ENCODE data around the gene DENND6B. TPM values are rescaled to one million over a fixed set of nuclear protein-coding genes. Genes with fewer than 3 reads are reported as not detected.

Gene DENND6B
- total RNA-seq, 1 experiment from 2014 or later = 11.0 TPM

DNA sequence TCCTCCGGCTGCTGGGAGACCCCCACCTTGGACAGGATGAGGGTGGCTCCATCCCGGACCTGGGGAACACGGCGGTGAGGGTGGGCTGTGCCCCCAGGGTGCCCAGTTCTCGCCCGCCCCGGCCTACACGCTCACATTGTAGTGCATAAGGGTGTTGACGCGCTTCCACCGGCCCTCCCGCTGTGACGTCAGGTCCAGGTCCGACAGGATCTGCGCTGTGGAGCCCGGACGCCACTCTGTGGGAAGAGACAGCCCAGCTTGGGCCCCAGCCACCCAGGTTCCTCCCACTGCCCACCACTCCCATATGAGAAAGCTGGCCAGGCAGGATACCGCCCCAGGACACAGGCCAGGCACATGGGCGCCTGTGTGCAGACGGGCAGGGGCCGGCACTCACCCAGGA, 48.4 kb downstream of the DENND6B start:
- Histone ChIP-seq H3K4me1 (ENCODE audit: control insufficient read depth in 1 of 2, insufficient read depth in 2 of 2, low read length in 2 of 2) (peaks cover 17 to 40% of the 10 kb centered on the region in 2 experiments), H3K27me3 (ENCODE audit: insufficient read depth, low read length) (no peaks in the 10 kb centered on the region), H3K4me2 (ENCODE audit: low read length) (no peak overlapping the region), H3K79me2 (ENCODE audit: insufficient read depth, low read length) (peaks cover 14% of the 10 kb centered on the region; the same call in 1 of the 2 replicates), H2AFZ (ENCODE audit: low read depth, low read length, poor library complexity, severe bottlenecking) (no peak overlapping the region), H3K27ac (ENCODE audit: low read depth, low read length) (peak overlapping the region; percentile 29; the same call in 1 of the 2 replicates), H3K4me3 (replicated peaks in 1 of 2; ENCODE audit: low read depth in 1 of 2, low read length in 2 of 2) (no peak overlapping the region), H3K9me2 (ENCODE audit: insufficient read depth) (no peaks in the 10 kb centered on the region), H3K9me3 (ENCODE audit: control insufficient read depth in 1 of 2, insufficient read depth in 1 of 2, low read depth in 1 of 2, low read length in 2 of 2) (peaks cover 4 to 11% of the 10 kb centered on the region in 2 experiments; a peak in 2 of 4 replicates), H3K9ac (ENCODE audit: low read length) (no peak overlapping the region), H3K36me3 (ENCODE audit: control insufficient read depth in 1 of 2, insufficient read depth in 2 of 2, low read length in 2 of 2) (peaks cover 29 to 78% of the 10 kb centered on the region in 2 experiments), H4K20me1 (ENCODE audit: insufficient read depth) (no peaks in the 10 kb centered on the region)
- TF ChIP-seq FOSL1 (IDR thresholded peaks at IDR 0.05; ENCODE audit: low read depth) = no peak
- POLR2A ChIA-PET = no interaction called here
- DNase-seq (ENCODE audit: low read depth, low spot score) (no peak), ATAC-seq (no peak)
- intact Hi-C loops (cut with micrococcal nuclease) = no loop called here
- RAD21 ChIA-PET (ENCODE audit: low non-redundant PET in 1 of 2, low total read pairs in 2 of 2, uncharacterized antibody in 2 of 2, unreplicated experiment in 2 of 2) = no interaction called here
- no TSS peak for BruUV-seq (replicated peaks)
- CTCF ChIA-PET = no interaction called here

DNA sequence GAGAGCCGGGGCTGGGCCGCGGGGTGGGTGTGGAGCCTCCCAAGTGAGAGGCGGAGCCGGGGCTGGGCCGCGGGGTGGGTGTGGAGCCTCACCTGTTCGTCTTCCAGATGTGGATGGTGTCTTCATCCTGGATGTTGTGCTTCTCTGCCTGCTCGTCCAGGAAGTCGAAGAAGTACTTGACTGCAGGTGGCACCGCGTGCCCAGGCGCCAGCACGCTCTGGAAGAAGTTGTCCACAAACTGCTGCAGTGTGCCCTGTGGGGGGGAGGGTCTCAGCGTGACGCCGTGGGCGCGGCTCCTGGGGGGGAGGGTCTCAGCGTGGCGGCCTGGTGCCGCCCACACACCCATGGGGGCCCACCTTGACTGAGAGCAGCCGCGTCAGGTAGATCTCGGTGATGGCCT, 49.1 kb downstream of the DENND6B start:
- no peak overlapping the region for H3K9ac ChIP-seq (ENCODE audit: low read length)
- H3K27me3 ChIP-seq (ENCODE audit: insufficient read depth, low read length) = no peaks in the 10 kb centered on the region
- BruUV-seq (replicated peaks) = no TSS peak
- peaks cover 4 to 11% of the 10 kb centered on the region in 2 experiments; a peak in 2 of 4 replicates for H3K9me3 ChIP-seq (ENCODE audit: control insufficient read depth in 1 of 2, insufficient read depth in 1 of 2, low read depth in 1 of 2, low read length in 2 of 2)
- TF ChIP-seq FOSL1 (IDR thresholded peaks at IDR 0.05; ENCODE audit: low read depth) = no peak
- TF ChIP-seq, protein P1, sequence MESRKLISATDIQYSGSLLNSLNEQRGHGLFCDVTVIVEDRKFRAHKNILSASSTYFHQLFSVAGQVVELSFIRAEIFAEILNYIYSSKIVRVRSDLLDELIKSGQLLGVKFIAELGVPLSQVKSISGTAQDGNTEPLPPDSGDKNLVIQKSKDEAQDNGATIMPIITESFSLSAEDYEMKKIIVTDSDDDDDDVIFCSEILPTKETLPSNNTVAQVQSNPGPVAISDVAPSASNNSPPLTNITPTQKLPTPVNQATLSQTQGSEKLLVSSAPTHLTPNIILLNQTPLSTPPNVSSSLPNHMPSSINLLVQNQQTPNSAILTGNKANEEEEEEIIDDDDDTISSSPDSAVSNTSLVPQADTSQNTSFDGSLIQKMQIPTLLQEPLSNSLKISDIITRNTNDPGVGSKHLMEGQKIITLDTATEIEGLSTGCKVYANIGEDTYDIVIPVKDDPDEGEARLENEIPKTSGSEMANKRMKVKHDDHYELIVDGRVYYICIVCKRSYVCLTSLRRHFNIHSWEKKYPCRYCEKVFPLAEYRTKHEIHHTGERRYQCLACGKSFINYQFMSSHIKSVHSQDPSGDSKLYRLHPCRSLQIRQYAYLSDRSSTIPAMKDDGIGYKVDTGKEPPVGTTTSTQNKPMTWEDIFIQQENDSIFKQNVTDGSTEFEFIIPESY (IDR thresholded peaks at IDR 0.05; ENCODE audit: extremely low read depth, insufficient replicate concordance, low read length) = no peak
- TF ChIP-seq ZNF274 (IDR thresholded peaks at IDR 0.05; ENCODE audit: low read depth, low read length) = no peak
- TF ChIP-seq EGR1 (IDR thresholded peaks at IDR 0.05; ENCODE audit: low read depth) = no peak
- TF ChIP-seq SP1 (IDR thresholded peaks at IDR 0.05; ENCODE audit: low read depth) = no peak
- TF ChIP-seq TCF7L2 (IDR thresholded peaks at IDR 0.05; ENCODE audit: borderline replicate concordance, extremely low read depth, insufficient read depth, insufficient read length) = no peak
- no peak for TF ChIP-seq SRF (IDR thresholded peaks at IDR 0.05; ENCODE audit: low read depth)
- no peak; the same call in 1 of the 2 replicates for TF ChIP-seq RAD21 (IDR thresholded peaks at IDR 0.05; ENCODE audit: low read depth)
- TF ChIP-seq, protein P2, sequence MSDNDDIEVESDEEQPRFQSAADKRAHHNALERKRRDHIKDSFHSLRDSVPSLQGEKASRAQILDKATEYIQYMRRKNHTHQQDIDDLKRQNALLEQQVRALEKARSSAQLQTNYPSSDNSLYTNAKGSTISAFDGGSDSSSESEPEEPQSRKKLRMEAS (IDR thresholded peaks at IDR 0.05) = no peak
- TF ChIP-seq, protein P3, sequence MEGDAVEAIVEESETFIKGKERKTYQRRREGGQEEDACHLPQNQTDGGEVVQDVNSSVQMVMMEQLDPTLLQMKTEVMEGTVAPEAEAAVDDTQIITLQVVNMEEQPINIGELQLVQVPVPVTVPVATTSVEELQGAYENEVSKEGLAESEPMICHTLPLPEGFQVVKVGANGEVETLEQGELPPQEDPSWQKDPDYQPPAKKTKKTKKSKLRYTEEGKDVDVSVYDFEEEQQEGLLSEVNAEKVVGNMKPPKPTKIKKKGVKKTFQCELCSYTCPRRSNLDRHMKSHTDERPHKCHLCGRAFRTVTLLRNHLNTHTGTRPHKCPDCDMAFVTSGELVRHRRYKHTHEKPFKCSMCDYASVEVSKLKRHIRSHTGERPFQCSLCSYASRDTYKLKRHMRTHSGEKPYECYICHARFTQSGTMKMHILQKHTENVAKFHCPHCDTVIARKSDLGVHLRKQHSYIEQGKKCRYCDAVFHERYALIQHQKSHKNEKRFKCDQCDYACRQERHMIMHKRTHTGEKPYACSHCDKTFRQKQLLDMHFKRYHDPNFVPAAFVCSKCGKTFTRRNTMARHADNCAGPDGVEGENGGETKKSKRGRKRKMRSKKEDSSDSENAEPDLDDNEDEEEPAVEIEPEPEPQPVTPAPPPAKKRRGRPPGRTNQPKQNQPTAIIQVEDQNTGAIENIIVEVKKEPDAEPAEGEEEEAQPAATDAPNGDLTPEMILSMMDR (IDR thresholded peaks at IDR 0.05 in 2 of 3, conservative IDR thresholded peaks at IDR 0.05 in 1 of 3; ENCODE audit: borderline replicate concordance in 1 of 3, insufficient read depth in 1 of 3, low read depth in 2 of 3, low read length in 2 of 3) = no peak
- no peak for TF ChIP-seq POLR2A (IDR thresholded peaks at IDR 0.05; ENCODE audit: borderline replicate concordance, extremely low read depth, insufficient read depth, insufficient read length)
- TF ChIP-seq, protein P4, sequence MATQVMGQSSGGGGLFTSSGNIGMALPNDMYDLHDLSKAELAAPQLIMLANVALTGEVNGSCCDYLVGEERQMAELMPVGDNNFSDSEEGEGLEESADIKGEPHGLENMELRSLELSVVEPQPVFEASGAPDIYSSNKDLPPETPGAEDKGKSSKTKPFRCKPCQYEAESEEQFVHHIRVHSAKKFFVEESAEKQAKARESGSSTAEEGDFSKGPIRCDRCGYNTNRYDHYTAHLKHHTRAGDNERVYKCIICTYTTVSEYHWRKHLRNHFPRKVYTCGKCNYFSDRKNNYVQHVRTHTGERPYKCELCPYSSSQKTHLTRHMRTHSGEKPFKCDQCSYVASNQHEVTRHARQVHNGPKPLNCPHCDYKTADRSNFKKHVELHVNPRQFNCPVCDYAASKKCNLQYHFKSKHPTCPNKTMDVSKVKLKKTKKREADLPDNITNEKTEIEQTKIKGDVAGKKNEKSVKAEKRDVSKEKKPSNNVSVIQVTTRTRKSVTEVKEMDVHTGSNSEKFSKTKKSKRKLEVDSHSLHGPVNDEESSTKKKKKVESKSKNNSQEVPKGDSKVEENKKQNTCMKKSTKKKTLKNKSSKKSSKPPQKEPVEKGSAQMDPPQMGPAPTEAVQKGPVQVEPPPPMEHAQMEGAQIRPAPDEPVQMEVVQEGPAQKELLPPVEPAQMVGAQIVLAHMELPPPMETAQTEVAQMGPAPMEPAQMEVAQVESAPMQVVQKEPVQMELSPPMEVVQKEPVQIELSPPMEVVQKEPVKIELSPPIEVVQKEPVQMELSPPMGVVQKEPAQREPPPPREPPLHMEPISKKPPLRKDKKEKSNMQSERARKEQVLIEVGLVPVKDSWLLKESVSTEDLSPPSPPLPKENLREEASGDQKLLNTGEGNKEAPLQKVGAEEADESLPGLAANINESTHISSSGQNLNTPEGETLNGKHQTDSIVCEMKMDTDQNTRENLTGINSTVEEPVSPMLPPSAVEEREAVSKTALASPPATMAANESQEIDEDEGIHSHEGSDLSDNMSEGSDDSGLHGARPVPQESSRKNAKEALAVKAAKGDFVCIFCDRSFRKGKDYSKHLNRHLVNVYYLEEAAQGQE (IDR thresholded peaks at IDR 0.05; ENCODE audit: low read depth) = no peak
- no peak for TF ChIP-seq JUND (IDR thresholded peaks at IDR 0.05)
- POLR2A ChIA-PET = no interaction called here
- peaks cover 29 to 73% of the 10 kb centered on the region in 2 experiments for H3K36me3 ChIP-seq (ENCODE audit: control insufficient read depth in 1 of 2, insufficient read depth in 2 of 2, low read length in 2 of 2)
- no peak overlapping the region for H3K4me2 ChIP-seq (ENCODE audit: low read length)
- RAD21 ChIA-PET (ENCODE audit: low non-redundant PET in 1 of 2, low total read pairs in 2 of 2, uncharacterized antibody in 2 of 2, unreplicated experiment in 2 of 2) = no interaction called here
- no peak overlapping the region for H3K4me3 ChIP-seq (replicated peaks in 1 of 2; ENCODE audit: low read depth in 1 of 2, low read length in 2 of 2)
- no peak for DNase-seq (ENCODE audit: low read depth, low spot score)
- peaks cover 12 to 33% of the 10 kb centered on the region in 2 experiments for H3K4me1 ChIP-seq (ENCODE audit: control insufficient read depth in 1 of 2, insufficient read depth in 2 of 2, low read length in 2 of 2)
- H3K79me2 ChIP-seq (ENCODE audit: insufficient read depth, low read length) = peaks cover 14% of the 10 kb centered on the region; the same call in 1 of the 2 replicates
- no peak for ATAC-seq
- intact Hi-C loops (cut with micrococcal nuclease) = no loop called here
- CTCF ChIA-PET = no interaction called here
- H4K20me1 ChIP-seq (ENCODE audit: insufficient read depth) = no peaks in the 10 kb centered on the region
- no peak overlapping the region; the same call in 1 of the 2 replicates for H3K27ac ChIP-seq (ENCODE audit: low read depth, low read length)
- no peak overlapping the region for H2AFZ ChIP-seq (ENCODE audit: low read depth, low read length, poor library complexity, severe bottlenecking)
- H3K9me2 ChIP-seq (ENCODE audit: insufficient read depth) = no peaks in the 10 kb centered on the region
